ENCODE measurements around the gene C14orf119. TPM values are rescaled to one million over a fixed set of nuclear protein-coding genes. Genes with fewer than 3 reads are reported as not detected.

C14orf119 gene
- polyA plus RNA-seq, 3 donors = 16.3 to 54.9 (median 45.0) TPM

DNA sequence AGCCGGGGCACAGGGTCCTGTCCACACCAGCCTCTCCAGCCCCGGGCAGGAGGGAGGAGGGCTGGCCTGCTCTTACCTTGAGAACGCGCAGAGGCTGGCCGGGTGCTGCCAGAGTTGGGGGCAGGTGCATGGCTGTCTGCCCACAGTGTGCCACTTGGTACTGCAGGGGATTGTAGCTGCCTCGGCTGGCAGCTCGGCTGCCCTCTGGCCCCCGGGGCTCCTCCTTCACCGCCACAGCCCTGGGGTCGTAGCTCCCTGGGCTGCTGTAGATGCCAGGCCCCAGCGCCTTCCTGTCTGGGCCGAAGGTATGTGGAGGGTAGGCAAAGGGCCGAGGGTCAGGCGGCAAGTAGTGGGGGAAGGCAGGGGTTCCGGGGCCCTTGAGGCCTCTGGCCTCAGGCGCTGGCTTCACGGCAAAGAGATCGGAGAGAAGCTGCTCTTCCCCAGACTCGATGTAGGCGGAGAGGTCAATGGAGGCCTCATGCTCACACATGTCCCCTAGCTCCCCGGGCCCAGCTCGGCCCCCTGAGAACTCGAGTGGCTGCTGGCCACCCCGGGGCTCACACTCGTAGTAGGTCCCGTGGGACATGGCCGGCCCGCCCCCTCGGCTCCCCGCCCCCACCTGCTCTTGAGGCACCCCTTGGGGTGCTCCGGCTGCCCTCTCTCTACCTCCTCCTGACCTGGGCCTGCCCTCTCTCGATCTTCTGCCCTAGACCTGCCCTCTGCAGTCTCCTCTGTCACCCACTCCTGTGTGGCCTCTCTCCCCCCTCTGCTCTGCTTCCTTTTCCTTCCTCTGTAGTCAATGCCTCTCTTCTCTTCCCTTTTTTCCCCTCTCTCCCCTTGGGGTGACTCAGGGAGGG is 23.4 kb downstream of the C14orf119 start, which contains the start of gene CEBPE:
TSS of gene CEBPE (minus strand) at position 750 of the 857 bp plus-strand sequence. CDS start at position 586, 164 bp downstream.
- 57 to 77% (median 65%) methylated on average over 32 of the region's 32 CpGs for WGBS, 3 donors
- no peak within 1 kb of the TSS for H3K27ac ChIP-seq (ENCODE audit: low read depth, low read length)

DNA sequence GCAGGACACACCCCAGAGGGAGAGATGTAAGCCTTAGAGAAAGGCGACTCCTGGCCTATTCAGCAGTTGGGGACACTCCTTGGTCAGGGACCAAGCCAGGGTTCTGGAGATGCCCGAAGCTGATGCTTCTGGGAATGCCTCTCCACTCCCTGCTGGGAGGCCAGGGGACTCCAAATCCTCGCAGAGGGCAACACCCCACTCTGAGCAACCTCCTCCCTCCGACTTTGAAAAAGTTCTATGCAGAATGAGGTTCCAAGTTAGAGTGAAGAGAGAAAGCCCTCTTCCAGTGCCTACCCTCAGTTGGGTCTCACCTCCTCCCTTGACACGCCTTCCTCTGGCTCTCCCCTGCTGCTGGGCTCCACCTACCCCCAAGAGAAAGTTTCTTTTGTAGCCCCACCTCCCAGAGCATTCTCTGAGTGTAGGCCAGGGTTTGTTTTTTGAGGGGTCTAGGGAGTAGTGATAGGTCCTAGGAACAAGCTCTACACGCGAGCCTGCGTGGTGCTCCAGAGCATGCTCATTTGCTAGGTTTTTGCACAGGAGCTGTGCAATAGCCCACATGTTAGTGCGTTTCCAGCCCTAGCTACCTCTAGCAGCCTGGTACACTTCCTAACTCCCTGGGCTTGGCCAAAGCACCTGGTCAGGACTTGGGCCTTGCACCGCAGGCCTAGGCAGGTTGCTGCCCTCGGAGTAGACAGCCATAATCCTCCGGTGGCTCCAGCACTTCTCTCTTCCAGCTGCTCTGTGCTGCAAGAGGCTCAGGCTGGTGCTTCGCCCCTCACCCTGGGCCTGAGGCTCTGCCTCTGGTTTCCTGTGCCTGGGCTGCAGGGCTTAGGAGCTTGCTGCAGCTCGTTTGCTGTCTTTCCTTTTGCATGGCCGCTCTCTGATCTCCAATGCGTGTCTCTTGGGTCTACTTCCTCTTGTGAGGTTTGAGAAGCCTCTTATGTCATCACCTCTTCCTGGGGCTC is 24.3 kb downstream of the C14orf119 start:
- H3K27ac ChIP-seq (ENCODE audit: low read depth, low read length) = no peak overlapping the region
- WGBS, 3 donors = 49 to 63% (median 56%) methylated on average over 16 of the region's 16 CpGs

DNA sequence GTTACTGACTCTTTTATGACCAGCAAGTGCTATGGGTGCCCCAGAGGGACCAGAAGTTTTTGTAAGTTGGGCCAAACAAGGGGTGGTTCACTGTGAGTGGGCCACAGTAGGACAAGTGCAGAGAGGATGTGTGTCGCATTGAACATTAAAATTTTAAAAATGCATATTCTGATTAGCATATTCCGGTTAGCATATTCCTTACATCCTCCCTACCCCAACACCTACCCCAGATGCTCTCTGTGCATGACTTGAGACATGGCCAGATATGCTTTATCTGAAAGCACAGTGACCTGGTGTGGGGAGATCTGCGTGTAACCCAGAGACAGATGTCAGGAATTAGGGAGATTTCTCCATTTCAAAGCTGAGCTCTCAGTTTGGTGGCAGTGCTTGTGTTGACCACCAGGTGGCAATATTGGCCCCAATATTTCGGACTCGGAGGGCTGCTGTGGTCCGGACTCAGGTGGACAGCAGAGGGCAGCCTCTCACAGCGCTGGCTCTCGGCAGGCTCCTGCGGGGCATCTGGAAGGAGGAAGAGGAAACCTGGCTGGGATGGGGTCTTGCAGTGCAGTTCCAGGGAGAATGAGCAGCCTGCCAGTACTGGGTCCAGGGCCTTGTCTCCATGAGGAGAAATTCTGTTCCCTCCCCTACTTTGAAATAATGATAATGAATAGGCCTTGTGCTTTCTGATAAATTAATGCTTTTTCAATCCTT is 25.4 kb downstream of the C14orf119 start:
- 14 to 19% (median 15%) methylated on average over 9 of the region's 9 CpGs for WGBS, 3 donors
- H3K27ac ChIP-seq (ENCODE audit: low read depth, low read length) = no peak overlapping the region

DNA sequence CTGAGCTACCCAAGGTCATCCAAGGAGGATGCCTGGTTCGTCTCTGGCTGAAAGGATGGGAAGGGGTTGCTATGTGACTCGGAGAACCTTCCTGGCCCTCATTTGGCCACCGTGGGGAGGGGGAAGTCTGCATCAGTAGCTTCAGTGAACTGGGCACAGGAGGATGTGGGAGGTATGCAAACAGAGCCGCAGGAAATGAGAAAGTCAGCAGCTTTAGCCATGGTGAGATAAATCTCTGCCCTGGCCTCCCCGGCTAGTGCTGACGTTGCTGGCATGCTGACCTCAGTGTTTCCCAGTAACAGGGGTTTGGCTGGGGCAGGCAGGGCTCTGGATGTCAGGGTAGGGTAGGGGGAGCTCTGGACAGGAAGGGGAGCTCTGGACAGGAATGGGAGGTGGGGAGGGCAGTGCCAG is 26.1 kb downstream of the C14orf119 start:
- WGBS, 3 donors = 31 to 34% (median 33%) methylated on average over 6 of the region's 6 CpGs
- no peak overlapping the region for H3K27ac ChIP-seq (ENCODE audit: low read depth, low read length)

DNA sequence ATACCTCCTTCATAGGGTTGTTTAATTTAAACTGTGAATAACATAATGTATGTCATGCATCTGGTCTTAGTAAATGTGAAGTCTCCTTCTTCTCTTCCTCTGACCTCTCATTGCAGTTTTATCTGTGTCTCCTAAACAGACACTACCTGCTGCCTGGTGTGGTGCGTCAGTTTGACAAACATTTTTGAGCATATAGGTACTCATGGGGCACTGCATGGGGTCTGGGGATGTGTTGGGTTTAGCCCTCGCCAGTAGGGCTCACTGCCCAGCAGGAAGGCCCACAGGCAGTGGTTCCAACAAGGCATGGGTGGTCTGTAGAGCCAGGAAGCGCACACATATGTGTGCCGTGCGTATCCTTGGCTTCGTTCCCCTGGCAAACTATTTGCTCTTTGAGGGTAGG is 26.8 kb downstream of the C14orf119 start:
- WGBS, 3 donors = 92 to 95% (median 94%) methylated on average over 6 of the region's 6 CpGs
- no peak overlapping the region for H3K27ac ChIP-seq (ENCODE audit: low read depth, low read length)

DNA sequence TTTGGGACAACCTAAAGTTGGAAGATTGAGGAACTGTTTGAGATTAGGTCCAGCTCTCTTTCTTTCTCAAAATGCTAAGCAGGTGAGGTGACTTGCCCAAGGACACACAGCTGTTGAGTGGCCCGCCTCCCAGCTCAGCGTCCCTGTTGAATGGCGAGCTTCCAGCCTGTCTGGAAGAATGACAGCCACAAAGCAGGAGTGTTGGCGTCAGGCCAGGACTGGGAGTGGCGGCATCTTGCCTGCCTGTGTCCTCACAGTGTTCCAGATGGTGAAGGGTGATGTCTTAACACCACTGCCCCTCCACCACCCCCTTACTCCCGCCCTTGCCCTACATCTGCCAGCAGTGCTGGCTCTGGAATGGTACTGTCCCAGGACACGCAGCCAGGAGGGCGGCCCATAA is 28.1 kb downstream of the C14orf119 start:
- WGBS, 3 donors = 31 to 61% (median 52%) methylated on average over 8 of the region's 8 CpGs
- H3K27ac ChIP-seq (ENCODE audit: low read depth, low read length) = no peak overlapping the region

DNA sequence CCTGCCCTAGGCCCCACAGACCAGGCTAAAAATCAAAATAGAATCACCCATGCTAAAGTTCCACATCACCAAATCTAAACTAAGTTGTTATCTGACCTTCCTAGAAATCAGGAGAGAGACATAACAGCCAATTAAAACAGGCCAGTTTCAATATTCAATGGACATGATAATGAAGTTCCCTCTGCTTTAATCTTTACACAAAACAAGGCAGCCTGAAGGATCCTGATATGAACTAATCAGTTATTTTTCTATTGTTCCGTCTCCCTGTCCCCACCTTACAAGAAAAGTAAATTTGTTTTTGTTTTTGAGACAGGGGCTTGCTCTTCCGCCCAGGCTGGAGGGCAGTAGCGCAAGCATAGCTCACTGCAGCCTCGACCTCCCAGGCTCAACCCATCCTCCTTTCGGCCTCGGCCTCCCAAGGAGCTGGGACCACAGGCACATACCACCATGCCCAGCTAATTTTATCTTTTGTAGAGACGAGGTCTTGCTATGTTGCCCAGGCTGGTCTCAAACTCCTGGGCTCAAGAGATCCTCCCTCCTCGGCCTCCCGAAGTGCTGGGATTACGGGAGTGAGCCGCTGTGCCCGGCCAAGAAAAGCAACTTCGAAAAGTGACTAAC is 29.1 kb downstream of the C14orf119 start:
- no peak overlapping the region for H3K27ac ChIP-seq (ENCODE audit: low read depth, low read length)
- 85 to 93% (median 93%) methylated on average over 13 of the region's 13 CpGs for WGBS, 3 donors

DNA sequence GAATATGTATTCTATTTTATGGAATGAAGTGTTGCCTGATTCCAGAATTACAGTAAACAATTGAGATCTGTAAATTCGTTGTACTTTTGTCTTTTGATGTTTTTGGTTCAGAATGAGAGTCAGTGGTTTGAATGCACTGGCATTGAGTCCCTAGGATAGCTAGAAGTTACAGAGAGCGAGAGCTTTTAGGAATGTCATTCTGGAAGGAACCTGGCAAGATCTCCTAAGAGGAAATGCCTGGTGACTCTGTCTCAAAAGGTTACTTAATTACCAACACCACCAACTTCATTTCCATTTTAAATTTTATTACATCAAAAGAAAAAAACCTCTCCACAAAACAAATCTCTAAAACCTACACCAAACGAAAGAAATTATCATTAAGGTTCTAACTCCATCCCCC is 29.7 kb downstream of the C14orf119 start:
- no peak overlapping the region for H3K27ac ChIP-seq (ENCODE audit: low read depth, low read length)
- 67 to 72% (median 68%) methylated on average over 3 of the region's 3 CpGs for WGBS, 3 donors

DNA sequence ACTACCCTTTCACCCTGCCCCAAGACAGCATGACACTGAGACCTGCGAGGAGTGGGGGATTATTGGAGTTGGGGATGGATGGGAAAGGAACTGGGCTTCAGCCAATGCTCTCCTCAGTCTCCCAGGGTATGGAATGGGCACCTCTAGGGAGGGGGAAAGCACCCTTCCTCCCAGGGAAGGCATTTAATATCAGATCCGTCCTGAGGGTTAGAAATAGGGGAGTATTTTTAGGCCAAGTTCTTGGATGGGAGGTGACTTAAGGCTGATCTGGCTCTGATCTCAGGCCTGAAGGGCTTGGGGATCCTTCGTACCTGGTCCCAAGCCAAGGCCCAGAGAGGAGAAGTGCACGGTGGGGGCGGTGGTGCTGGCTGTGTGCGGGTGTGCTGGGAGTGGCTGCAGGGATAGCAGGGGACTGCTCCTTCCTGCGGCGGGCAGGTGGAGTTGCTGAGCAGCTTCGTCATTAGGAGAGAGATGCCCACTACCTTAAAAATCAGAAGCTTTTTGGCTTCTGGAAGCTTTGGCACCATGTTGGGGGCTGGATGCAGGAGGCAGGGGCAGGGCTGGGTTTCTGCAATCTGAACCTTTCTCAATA is 30.7 kb downstream of the C14orf119 start:
- no peak overlapping the region for H3K27ac ChIP-seq (ENCODE audit: low read depth, low read length)
- 65 to 85% (median 72%) methylated on average over 9 of the region's 9 CpGs for WGBS, 3 donors

DNA sequence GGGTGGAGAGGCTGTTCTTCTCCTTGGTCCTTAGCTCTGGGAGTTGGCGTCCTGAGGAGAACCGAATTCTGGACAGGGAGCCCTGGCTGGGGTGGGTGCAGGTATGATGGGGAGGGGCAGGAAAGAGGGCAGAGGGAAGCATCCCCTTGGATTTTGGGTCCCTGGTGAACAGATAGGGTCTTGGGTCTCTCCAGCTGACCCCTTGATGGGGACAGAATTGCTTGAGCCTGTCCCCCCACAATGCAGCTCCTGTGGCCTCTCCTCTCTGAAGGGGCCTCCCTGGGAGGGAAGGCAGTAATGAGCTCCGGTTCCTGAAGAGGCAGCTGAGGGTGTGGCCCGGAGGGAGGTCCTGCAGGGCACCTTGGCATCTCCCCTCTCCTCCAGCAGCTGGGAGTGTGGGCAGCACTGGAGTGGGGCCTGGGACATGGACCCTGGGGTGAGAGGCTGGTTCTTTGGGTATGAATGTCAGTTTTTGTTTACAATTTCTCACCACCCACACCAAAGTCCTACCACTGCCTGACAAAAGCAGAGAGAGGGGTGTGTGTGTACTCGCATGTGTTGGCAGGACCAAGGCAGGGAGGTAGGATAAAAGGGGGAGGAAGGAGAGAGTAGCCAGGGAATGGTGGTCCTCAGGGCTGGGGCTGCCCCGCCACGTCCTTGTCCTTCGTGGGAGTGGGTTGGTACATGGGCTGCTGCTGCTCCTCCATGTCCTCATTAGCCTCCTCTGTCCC is 31.4 kb downstream of the C14orf119 start:
- 82 to 88% (median 86%) methylated on average over 8 of the region's 8 CpGs for WGBS, 3 donors
- no peak overlapping the region for H3K27ac ChIP-seq (ENCODE audit: low read depth, low read length)

DNA sequence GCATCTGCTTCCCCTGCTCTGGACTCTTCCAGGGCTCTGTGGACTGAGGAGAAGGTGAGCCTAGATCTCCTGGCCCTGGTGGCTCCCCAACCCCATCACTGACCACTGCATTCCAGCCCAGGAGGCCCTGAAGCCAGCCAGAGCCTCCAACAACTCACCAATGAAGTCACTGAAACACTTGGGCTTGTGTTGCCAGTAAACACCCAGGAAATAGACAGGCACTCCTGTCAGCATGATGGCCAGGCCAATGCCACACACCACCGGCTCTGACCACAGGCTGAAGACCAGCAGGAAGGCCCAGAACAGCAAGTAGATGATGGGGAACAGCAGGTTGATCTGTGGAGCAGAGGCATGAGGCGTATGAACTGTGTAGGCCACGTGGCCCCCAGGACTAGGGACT is 32.6 kb downstream of the C14orf119 start:
- WGBS, 3 donors = 91 to 96% (median 95%) methylated on average over 3 of the region's 3 CpGs
- H3K27ac ChIP-seq (ENCODE audit: low read depth, low read length) = no peak overlapping the region

DNA sequence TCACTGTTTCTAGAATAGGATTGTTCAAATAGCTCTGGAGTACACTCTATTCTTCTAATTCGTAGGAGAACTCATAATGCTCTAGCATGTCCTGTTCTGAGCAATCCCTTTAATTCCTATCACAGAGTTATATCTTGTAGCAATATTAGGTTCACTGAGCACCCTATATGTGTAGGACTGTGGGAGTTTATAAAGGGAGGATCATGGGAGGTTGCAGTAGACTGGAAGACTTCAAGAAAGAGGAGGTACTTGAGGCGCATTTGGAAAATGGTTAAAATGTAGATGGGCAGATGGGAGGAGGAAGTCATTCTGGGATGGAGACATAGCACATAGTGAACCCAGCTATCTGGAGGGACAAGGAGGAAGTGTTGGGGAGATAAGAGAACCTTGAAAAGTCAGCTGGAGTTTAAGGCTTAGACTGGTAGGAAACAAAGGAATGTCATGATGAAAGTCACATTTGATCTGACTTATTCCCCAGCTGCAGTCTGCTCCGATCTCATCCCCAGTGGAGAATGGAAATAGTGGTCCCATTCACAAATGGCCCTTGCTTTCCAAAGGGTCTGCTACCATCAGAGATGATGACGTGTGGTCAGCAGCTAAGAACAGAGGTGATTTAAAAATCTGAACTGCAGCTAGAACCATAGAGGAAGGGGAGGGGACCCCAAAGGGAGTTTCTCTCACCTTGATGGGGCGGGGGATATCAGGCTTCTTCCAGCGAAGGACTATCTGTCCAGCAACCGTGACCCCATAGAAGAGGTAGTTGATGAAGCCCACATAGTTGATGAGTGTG is 33.9 kb downstream of the C14orf119 start:
- WGBS, 3 donors = 86 to 91% (median 88%) methylated on average over 7 of the region's 7 CpGs
- no peak overlapping the region for H3K27ac ChIP-seq (ENCODE audit: low read depth, low read length)

DNA sequence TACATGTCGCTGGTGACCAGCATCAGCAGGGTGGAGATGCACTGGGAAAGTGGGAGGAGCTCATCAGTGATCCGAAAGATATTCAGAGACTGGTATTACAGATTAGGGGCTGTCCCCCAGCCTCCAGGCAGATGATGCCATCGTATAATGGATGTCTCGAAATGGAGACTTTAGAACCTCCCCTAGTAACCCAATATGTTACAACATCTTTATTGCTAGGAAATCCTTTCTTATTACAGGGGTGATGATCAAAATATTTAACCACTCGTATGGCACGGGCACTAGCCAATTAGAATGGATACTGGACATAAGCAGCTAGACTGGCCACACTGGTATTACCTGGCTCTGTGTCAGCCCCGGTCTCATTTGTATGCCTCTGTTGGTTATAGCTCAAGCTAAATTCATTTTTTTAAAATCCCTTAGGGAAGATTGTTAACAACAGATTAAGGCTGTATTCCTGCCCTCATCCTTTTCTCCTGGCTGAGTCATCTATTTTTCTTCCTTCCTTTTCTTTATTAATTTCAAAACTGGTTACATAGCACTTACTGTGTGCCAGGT is 34.5 kb downstream of the C14orf119 start:
- 84 to 91% (median 85%) methylated on average over 7 of the region's 7 CpGs for WGBS, 3 donors

DNA sequence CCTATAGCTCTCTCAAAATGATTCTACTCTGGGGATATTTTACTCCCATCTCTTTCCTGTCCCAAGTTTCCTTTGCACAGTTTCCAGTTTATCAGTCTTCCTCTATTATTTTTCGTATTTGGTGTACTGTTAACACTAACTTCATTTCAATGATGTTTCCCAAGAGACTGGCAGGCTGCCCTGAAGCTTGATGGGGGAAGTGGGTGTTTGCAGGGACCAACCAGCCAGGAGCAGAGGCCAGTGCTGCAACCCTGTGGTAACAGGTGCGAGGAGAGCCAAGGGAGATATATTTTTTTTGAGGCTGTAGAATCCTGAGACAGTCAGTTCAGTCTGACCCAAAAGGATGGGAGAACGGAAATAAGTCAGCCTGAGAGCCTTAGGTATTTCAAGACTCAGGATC is 35.6 kb downstream of the C14orf119 start:
- H3K27ac ChIP-seq (ENCODE audit: low read depth, low read length) = no peak overlapping the region
- 34 to 80% (median 42%) methylated on average over 3 of the region's 3 CpGs for WGBS, 3 donors

More for the DNA sequence above, 34.5 kb downstream of the C14orf119 start:
- H3K27ac ChIP-seq (ENCODE audit: low read depth, low read length) = no peak overlapping the region

DNA sequence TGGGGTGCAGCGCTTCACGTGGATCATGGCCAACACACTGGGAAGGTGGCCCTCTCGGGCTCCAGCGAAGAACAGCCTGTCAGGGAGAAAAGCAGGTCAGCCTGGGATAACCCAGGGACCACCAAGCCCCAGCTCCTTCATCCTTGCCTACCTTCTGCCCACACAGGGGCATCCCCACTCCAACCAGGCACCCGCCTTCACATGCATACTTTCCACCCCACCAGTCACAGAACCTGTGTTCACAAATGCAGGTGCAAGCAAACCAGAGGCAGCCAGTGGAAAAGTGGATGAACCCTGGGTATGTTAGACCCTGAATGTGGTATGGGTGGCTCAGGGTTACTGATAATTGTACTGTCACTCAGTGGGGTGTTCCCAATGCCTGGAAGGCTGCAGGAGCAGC is 36.2 kb downstream of the C14orf119 start:
- 81 to 94% (median 89%) methylated on average over 5 of the region's 5 CpGs for WGBS, 3 donors
- no peak overlapping the region for H3K27ac ChIP-seq (ENCODE audit: low read depth, low read length)

DNA sequence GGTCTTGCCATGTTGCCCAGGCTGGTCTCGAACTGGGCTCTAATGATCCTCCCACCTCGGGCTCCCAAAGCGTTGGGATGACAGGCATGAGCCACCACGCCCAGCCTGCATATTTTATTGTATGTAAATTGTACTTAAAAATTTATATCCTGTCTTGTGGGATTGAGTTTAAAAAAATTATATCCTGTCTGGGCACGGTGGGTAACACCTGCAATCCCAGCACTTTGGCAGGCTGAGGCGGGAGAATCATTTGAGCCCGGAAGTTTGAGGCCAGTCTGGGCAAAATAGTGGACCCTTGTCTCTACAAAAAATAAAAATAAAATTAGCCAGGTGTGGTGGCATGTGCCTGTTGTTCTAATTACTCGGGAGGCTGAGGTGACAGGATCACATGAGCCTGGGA is 37.7 kb downstream of the C14orf119 start:
- 68 to 85% (median 74%) methylated on average over 8 of the region's 8 CpGs for WGBS, 3 donors

More for the DNA sequence above, 37.7 kb downstream of the C14orf119 start:
- H3K27ac ChIP-seq (ENCODE audit: low read depth, low read length) = no peak overlapping the region

Measured in adipose tissue (tissue), 3 donors.